WERI-Rb-1 (cell line): Measurements from ENCODE around the gene LIN7C.

Experiments used
- DNase-seq: peaks from one replicate; pipeline ENCODE4 v3.0.0-alpha.2; 2020
- H3K27ac ChIP-seq: fragments of 250-450 bp; sonication (Bioruptor Pico); 2 replicates; pipeline ENCODE4 v1.5.1; 2020; ENCODE audit warnings: mild to moderate bottlenecking, moderate library complexity
- H3K27me3 ChIP-seq: fragments of 250-450 bp; sonication (Bioruptor Pico); 2 replicates; pipeline ENCODE4 v1.5.1; 2021; ENCODE audit warnings: mild to moderate bottlenecking, low read depth, moderate library complexity; ENCODE audit not compliant: insufficient read depth, severe bottlenecking
- H3K36me3 ChIP-seq: fragments of 250-450 bp; sonication (Bioruptor Pico); 2 replicates; pipeline ENCODE4 v1.5.1; 2020; ENCODE audit warnings: mild to moderate bottlenecking, moderate library complexity
- H3K4me3 ChIP-seq: 2 replicates; pipeline ENCODE4 v1.5.1; 2011; ENCODE audit warnings: low read depth, mild to moderate bottlenecking, control low read depth, low read length
- H3K9me3 ChIP-seq: fragments of 250-450 bp; sonication (Bioruptor Pico); 2 replicates; pipeline ENCODE4 v1.5.1; 2021; ENCODE audit warnings: mild to moderate bottlenecking, moderate library complexity; ENCODE audit not compliant: severe bottlenecking
- CTCF ChIP-seq: IDR thresholded peaks from 2 replicates; pipeline ENCODE4 v1.5.1; 2011; ENCODE audit warnings: low read depth, mild to moderate bottlenecking, control low read depth, inconsistent platforms, low read length

LIN7C gene

GRCh38 chr11:27506200-27507182, at the start of gene LIN7C:
LIN7C (minus strand) TSS chr11:27506769; CDS start chr11:27506752, 17 bp downstream.
- Histone ChIP-seq H3K4me3 (peak within 1 kb of the TSS; percentile 88), H3K27ac (peak within 1 kb of the TSS; percentile 91), H3K27me3 (no peaks in the 10 kb centered on the region), H3K9me3 (no peaks in the 10 kb centered on the region), H3K36me3 (peaks cover 29% of the 10 kb centered on the region)
- no peak for TF ChIP-seq CTCF
- DNase-seq, result peak; percentile 97

GRCh38 chr11:27555264-27555663, 48.7 kb upstream of the LIN7C start:
- DNase-seq, result no peak
- H3K4me3 ChIP-seq, result no peak overlapping the region
- H3K36me3 ChIP-seq, result no peaks in the 10 kb centered on the region
- H3K9me3 ChIP-seq, result no peaks in the 10 kb centered on the region
- no peak for TF ChIP-seq CTCF
- no peak overlapping the region for H3K27ac ChIP-seq
- H3K27me3 ChIP-seq, result no peaks in the 10 kb centered on the region

- Histone ChIP-seq H3K4me3 (no peak overlapping the region), H3K36me3 (no peaks in the 10 kb centered on the region), H3K27ac (no peak overlapping the region), H3K27me3 (no peaks in the 10 kb centered on the region), H3K9me3 (no peaks in the 10 kb centered on the region)
- TF ChIP-seq CTCF, result no peak
- no peak for DNase-seq
Observed at GRCh38 chr11:27553186-27553585, 46.6 kb upstream of the LIN7C start.

- no peaks in the 10 kb centered on the region for H3K36me3 ChIP-seq
- no peaks in the 10 kb centered on the region for H3K27me3 ChIP-seq
- H3K27ac ChIP-seq, result no peak overlapping the region
- TF ChIP-seq CTCF, result no peak
- DNase-seq, result peak; percentile 45
- no peak overlapping the region for H3K4me3 ChIP-seq
- no peaks in the 10 kb centered on the region for H3K9me3 ChIP-seq
Observed at GRCh38 chr11:27552341-27552740, 45.8 kb upstream of the LIN7C start.

- Histone ChIP-seq H3K4me3 (no peak overlapping the region), H3K9me3 (no peaks in the 10 kb centered on the region), H3K36me3 (no peaks in the 10 kb centered on the region), H3K27me3 (no peaks in the 10 kb centered on the region), H3K27ac (no peak overlapping the region)
- no peak for DNase-seq
- no peak for TF ChIP-seq CTCF
Observed at GRCh38 chr11:27551127-27551526, 44.6 kb upstream of the LIN7C start.
